Testis (tissue), 3 donors: ENCODE data around the gene ANTXR2. TPM values are rescaled to one million over a fixed set of nuclear protein-coding genes. Genes with fewer than 3 reads are reported as not detected.

Experiments
- DNase-seq: peaks from one replicate; pipeline ENCODE4 v3.0.0-alpha.2; 2019
- H3K27ac ChIP-seq, 2 donors: fragments of 200-600 bp; sonication (generic); one replicate each; pipeline ENCODE4 v1.5.1; 2019
- H3K27me3 ChIP-seq: fragments of 200-600 bp; sonication (generic); one replicate; pipeline ENCODE4 v1.5.1; 2019
- H3K36me3 ChIP-seq: fragments of 200-600 bp; sonication (generic); one replicate; pipeline ENCODE4 v1.5.1; 2017; ENCODE audit warnings: low read depth; ENCODE audit errors: missing control alignments
- H3K4me1 ChIP-seq: fragments of 200-600 bp; sonication (generic); one replicate; pipeline ENCODE4 v1.5.1; 2019
- H3K4me3 ChIP-seq, 2 donors: fragments of 200-600 bp; sonication (generic); one replicate each; pipeline ENCODE4 v1.5.1; 2017 to 2019
- H3K9me3 ChIP-seq: fragments of 200-600 bp; sonication (generic); one replicate; pipeline ENCODE4 v1.5.1; 2017
- CTCF ChIP-seq, 3 experiments: fragments of 450-650 bp in 2 of 3; fragments of 200-600 bp in 1 of 3; sonication (generic) in 1 of 3; IDR thresholded peaks; one replicate each; pipeline ENCODE4 v1.5.1; 2016 to 2019; ENCODE audit warnings: antibody characterized with exemption in 3 of 3, mild to moderate bottlenecking in 2 of 3, moderate library complexity in 1 of 3
- POLR2A ChIP-seq: fragments of 450-650 bp; IDR thresholded peaks from one replicate; pipeline ENCODE4 v1.6.1; 2017; ENCODE audit warnings: antibody characterized with exemption, mild to moderate bottlenecking, moderate library complexity
- WGBS, 2 donors: methylation state at CpG; one replicate each; pipeline ENCODE4 v1.1.5; 2018; 5-methylcytosine and 5-hydroxymethylcytosine counted together
- intact Hi-C: fragments of 100-400 bp; cut with DNase I; formaldehyde crosslinking; loops from one replicate; pipeline ENCODE4 v1.15.1; 2023; ENCODE audit warnings: low total_unique reads
- polyA plus RNA-seq: library from polyadenylated mRNA; stranded (reverse); fragments of 350-450 nt; fragmentation: Illumina TruSeq; extraction: RNeasy Lipid Tissue Mini Kit (QIAGEN cat#74804); gene quantifications from one replicate; pipeline ENCODE4 v1.2.3, GENCODE V29; 2014; ENCODE audit warnings: low read depth, low replicate concordance; ENCODE audit not compliant: insufficient read depth
- total RNA-seq, 2 donors: library from RNA; depleted of rRNA; stranded (reverse); fragments of >200 nt; gene quantifications; one replicate each; pipeline ENCODE4 v1.2.3, GENCODE V29; 2016

ANTXR2 gene
- total and polyA plus RNA-seq, 3 donors from 2014 or later, result 23.8 to 30.8 (median 30.4) TPM

GRCh38 chr4:80017125-80017854 is 55.7 kb downstream of the ANTXR2 start:
- Histone ChIP-seq H3K4me1 (peaks cover 4% of the 10 kb centered on the region), H3K27ac (no peak overlapping the region), H3K27me3 (no peaks in the 10 kb centered on the region), H3K9me3 (no peaks in the 10 kb centered on the region), H3K4me3 (no peak overlapping the region), H3K36me3 (no peaks in the 10 kb centered on the region)
- DNase-seq, result no peak
- WGBS, 2 donors, result 87 to 98% methylated on average over 2 of the region's 2 CpGs
- intact Hi-C loops, result no loop called here
- TF ChIP-seq CTCF (IDR thresholded peaks at IDR 0.05) (no peak), POLR2A (no peak)

GRCh38 chr4:80016506-80016905 is 56.5 kb downstream of the ANTXR2 start:
- 93 to 100% methylated on average over 1 of the region's 1 CpG for WGBS, 2 donors
- TF ChIP-seq POLR2A, result no peak
- TF ChIP-seq CTCF (IDR thresholded peaks at IDR 0.05), result no peak
- no peak for DNase-seq
- Histone ChIP-seq H3K4me1 (peaks cover 6% of the 10 kb centered on the region), H3K27ac (no peak overlapping the region), H3K36me3 (no peaks in the 10 kb centered on the region), H3K4me3 (no peak overlapping the region), H3K27me3 (no peaks in the 10 kb centered on the region), H3K9me3 (no peaks in the 10 kb centered on the region)
- intact Hi-C loops, result no loop called here

DNA sequence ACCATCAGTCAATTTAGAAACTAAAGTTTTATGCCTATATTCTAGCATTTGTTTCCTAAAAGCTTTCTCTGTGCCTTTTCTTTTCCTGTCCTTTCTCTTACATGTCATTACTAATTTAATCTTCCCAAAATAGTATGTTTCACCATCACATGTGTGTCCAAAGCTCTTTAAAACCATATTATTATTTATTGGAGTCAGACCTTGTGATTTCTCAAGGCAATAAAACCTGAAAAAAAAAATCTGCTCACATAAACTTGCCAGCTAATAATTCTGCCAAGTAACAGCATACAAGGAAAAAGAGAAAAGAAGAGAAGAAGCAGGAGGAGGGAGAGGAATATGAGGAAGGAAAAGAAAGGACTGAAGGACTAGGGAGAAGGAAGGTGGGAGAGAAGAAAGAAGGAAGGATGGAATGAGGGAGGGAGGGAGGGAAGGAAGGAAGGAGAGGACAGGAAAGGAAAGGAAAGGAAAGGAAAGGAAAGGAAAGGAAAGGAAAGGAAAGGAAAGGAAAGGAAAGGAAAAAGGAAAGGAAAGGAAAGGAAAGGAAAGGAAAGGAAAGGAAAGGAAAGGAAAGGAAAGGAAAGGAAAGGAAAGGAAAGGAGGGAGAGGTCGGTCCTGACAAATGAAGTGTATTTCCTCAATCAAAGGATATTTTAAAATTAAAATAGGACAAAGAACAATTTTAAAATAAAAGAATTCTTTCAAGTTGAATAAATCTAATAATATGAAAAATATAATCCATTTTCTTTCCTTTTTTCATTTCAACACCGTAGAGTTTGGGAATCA is 57.4 kb downstream of the ANTXR2 start:
- intact Hi-C loops, result no loop called here
- peaks cover 6% of the 10 kb centered on the region for H3K4me1 ChIP-seq
- WGBS, 2 donors, result 94 to 98% methylated on average over 2 of the region's 2 CpGs
- H3K36me3 ChIP-seq, result no peaks in the 10 kb centered on the region
- H3K27ac ChIP-seq, result no peak overlapping the region
- DNase-seq, result no peak
- no peak overlapping the region for H3K4me3 ChIP-seq
- no peak for TF ChIP-seq POLR2A
- TF ChIP-seq CTCF (IDR thresholded peaks at IDR 0.05), result no peak
- no peaks in the 10 kb centered on the region for H3K27me3 ChIP-seq
- no peaks in the 10 kb centered on the region for H3K9me3 ChIP-seq

- intact Hi-C loops, result no loop called here
- Histone ChIP-seq H3K36me3 (no peaks in the 10 kb centered on the region), H3K27me3 (no peaks in the 10 kb centered on the region), H3K4me1 (peaks cover 6% of the 10 kb centered on the region), H3K27ac (no peak overlapping the region), H3K4me3 (no peak overlapping the region), H3K9me3 (no peaks in the 10 kb centered on the region)
- WGBS, 2 donors, result 93 to 95% methylated on average over 3 of the region's 3 CpGs
- TF ChIP-seq POLR2A, result no peak
- TF ChIP-seq CTCF (IDR thresholded peaks at IDR 0.05), result no peak
- DNase-seq, result no peak
These were observed 58.5 kb downstream of the ANTXR2 start for GRCh38 chr4:80014531-80014930.
